GM12878 (cell line): Measurements from ENCODE around the gene EXOC4. TPM values are rescaled to one million over a fixed set of nuclear protein-coding genes. Genes with fewer than 3 reads are reported as not detected.

ENCODE experiments used
- ATAC-seq: fragments of 200-7000 bp; cut with Tn5 transposase; 3 replicates; pipeline ENCODE4 v1.9.1; 2020; ENCODE audit warnings: mild to moderate bottlenecking, moderate library complexity
- BruUV-seq: library from RNA; stranded (reverse); fragments of 400-500 nt; replicated peaks from 2 replicates; lab custom pipeline; 2021; lab: Mats Ljungman, UMichigan
- CTCF ChIA-PET: fragments of 300-600 bp; sonication (Branson Sonifier 250); formaldehyde crosslinking; extraction: SDS; loops from one replicate; lab custom pipeline; 2021; ENCODE audit warnings: inconsistent platforms; lab: Yijun Ruan, JAX
- POLR2A ChIA-PET: fragments of 350-600 bp; formaldehyde crosslinking; extraction: SDS; loops from one replicate; lab custom pipeline; 2021; ENCODE audit warnings: inconsistent platforms; lab: Charles Lee
- RAD21 ChIA-PET: fragments of 300-600 bp; sonication (Branson Sonifier 250); formaldehyde crosslinking; loops from one replicate; lab custom pipeline; 2023; ENCODE audit warnings: antibody characterized with exemption; ENCODE audit not compliant: unreplicated experiment; lab: Charles Lee
- SMC1A ChIA-PET: fragments of 300-600 bp; sonication (Branson Sonifier 250); formaldehyde crosslinking; loops from one replicate; lab custom pipeline; 2023; ENCODE audit not compliant: unreplicated experiment, uncharacterized antibody; lab: Charles Lee
- DNase-seq: peaks from one replicate; pipeline ENCODE4 v3.0.0-alpha.2; 2011; ENCODE audit warnings: low read depth, low spot score
- FAIRE-seq: peaks from 3 replicates; lab custom pipeline; 2011; peaks lifted over from hg19 to GRCh38; lab: Jason Lieb, UNC
- H2AFZ ChIP-seq: 2 replicates; pipeline ENCODE4 v1.6.0; 2011; ENCODE audit warnings: low read depth, low read length, control low read depth; ENCODE audit not compliant: control insufficient read depth
- H3K27ac ChIP-seq: 2 replicates; pipeline ENCODE4 v1.5.1; 2011; ENCODE audit warnings: control low read depth; ENCODE audit not compliant: control insufficient read depth, insufficient read depth
- H3K27me3 ChIP-seq, 2 experiments: replicated peaks in 1 of 2; 2 replicates each; pipeline versions ENCODE4 v1.6.0 to v1.6.1; 2011; ENCODE audit warnings: low read length in 1 of 2; ENCODE audit not compliant: control insufficient read depth in 2 of 2, insufficient read depth in 2 of 2
- H3K36me3 ChIP-seq, 2 experiments: 2 replicates each; pipeline ENCODE4 v1.5.1; 2011; ENCODE audit warnings: low read length in 1 of 2; ENCODE audit not compliant: control insufficient read depth in 2 of 2, insufficient read depth in 2 of 2
- H3K4me1 ChIP-seq: 2 replicates; pipeline ENCODE4 v1.6.1; 2011; ENCODE audit warnings: mild to moderate bottlenecking, low read length, moderate library complexity, mixed read lengths; ENCODE audit not compliant: control insufficient read depth, insufficient read depth
- H3K4me2 ChIP-seq: 2 replicates; pipeline ENCODE4 v1.6.0; 2011; ENCODE audit warnings: control low read depth; ENCODE audit not compliant: control insufficient read depth, insufficient read depth
- H3K4me3 ChIP-seq: fragments of 200-600 bp; sonication (generic); 2 replicates; pipeline ENCODE4 v1.5.1; 2016
- H3K79me2 ChIP-seq: 2 replicates; pipeline ENCODE4 v1.6.0; 2011; ENCODE audit warnings: low read length; ENCODE audit not compliant: control insufficient read depth, insufficient read depth
- H3K9ac ChIP-seq: 2 replicates; pipeline ENCODE4 v1.8.0; 2011; ENCODE audit warnings: low read length, control low read depth, mixed read lengths; ENCODE audit not compliant: control insufficient read depth, insufficient read depth
- H3K9me3 ChIP-seq: replicated peaks from 3 replicates; pipeline ENCODE4 v1.5.1; 2011; ENCODE audit warnings: mild to moderate bottlenecking, low read length; ENCODE audit not compliant: control insufficient read depth, insufficient read depth
- H4K20me1 ChIP-seq: 2 replicates; pipeline ENCODE4 v1.6.0; 2011; ENCODE audit not compliant: control insufficient read depth, insufficient read depth
- ATF7 ChIP-seq: fragments of 450-650 bp; IDR thresholded peaks from 2 replicates; pipeline ENCODE4 v1.6.1; 2016; ENCODE audit warnings: low read depth, mild to moderate bottlenecking
- DPF2 ChIP-seq: fragments of 450-650 bp; IDR thresholded peaks from 2 replicates; pipeline ENCODE4 v1.6.1; 2017; ENCODE audit warnings: mild to moderate bottlenecking
- EP300 ChIP-seq, 2 experiments: fragments of 150-350 bp in 1 of 2; IDR thresholded peaks; 2 replicates each; pipeline ENCODE4 v1.6.1; 2011 to 2012; ENCODE audit warnings: low read depth in 2 of 2, low read length in 2 of 2, borderline replicate concordance in 1 of 2, improper control_type of control experiment in 1 of 2, inconsistent platforms in 1 of 2; ENCODE audit not compliant: control insufficient read depth in 1 of 2
- KLF5 ChIP-seq: fragments of 450-650 bp; IDR thresholded peaks from 2 replicates; pipeline ENCODE4 v1.6.1; 2014; ENCODE audit warnings: mild to moderate bottlenecking; ENCODE audit not compliant: partially characterized antibody
- LARP7 ChIP-seq: fragments of 450-650 bp; IDR thresholded peaks from 2 replicates; pipeline ENCODE4 v1.6.1; 2017; ENCODE audit warnings: mild to moderate bottlenecking
- MTA2 ChIP-seq: fragments of 450-650 bp; IDR thresholded peaks from 2 replicates; pipeline ENCODE4 v1.6.1; 2016; ENCODE audit warnings: low read depth, mild to moderate bottlenecking, moderate library complexity
- NFYA ChIP-seq: IDR thresholded peaks from 2 replicates; pipeline ENCODE4 v1.6.1; 2011; ENCODE audit warnings: low read depth, mild to moderate bottlenecking, low read length, improper control_type of control experiment, borderline replicate concordance
- NR2C2 ChIP-seq: IDR thresholded peaks from 2 replicates; pipeline ENCODE4 v1.6.1; 2011; ENCODE audit warnings: borderline replicate concordance, low read depth; ENCODE audit not compliant: control insufficient read depth, insufficient read length
- PAX5 ChIP-seq: IDR thresholded peaks from 2 replicates; pipeline ENCODE4 v1.6.1; 2011; ENCODE audit warnings: low read depth, low read length, borderline replicate concordance
- RB1 ChIP-seq: fragments of 450-650 bp; formaldehyde crosslinking; IDR thresholded peaks from 2 replicates; pipeline ENCODE4 v1.6.1; 2017; ENCODE audit warnings: mild to moderate bottlenecking, borderline replicate concordance
- ZSCAN29 ChIP-seq: fragments of 450-650 bp; IDR thresholded peaks from 2 replicates; pipeline ENCODE4 v1.6.1; 2017; ENCODE audit warnings: mild to moderate bottlenecking, moderate library complexity
- WGBS: methylation state at CpG from one replicate; pipeline ENCODE4 v1.1.6; 2016; ENCODE audit warnings: low lambda C conversion rate; ENCODE audit not compliant: insufficient replicate concordance, insufficient coverage; ENCODE audit errors: missing lambda C conversion rate; 5-methylcytosine and 5-hydroxymethylcytosine counted together
- in situ Hi-C: fragments of 300-500 bp; cut with MboI; formaldehyde crosslinking; loops from 9 replicates; pipeline ENCODE4 v1.14.3; 2018; ENCODE audit warnings: mixed read lengths
- intact Hi-C: fragments of 100-400 bp; cut with micrococcal nuclease; formaldehyde crosslinking; loops from one replicate; pipeline ENCODE4 v1.14.2; 2022; ENCODE audit not compliant: unreplicated experiment
- polyA plus RNA-seq, 11 experiments: library from polyadenylated mRNA; depleted of rRNA in 4 of 11; unstranded in 6 of 11; stranded (reverse) in 5 of 11; fragments of >200 nt; fragmentation: Nextera tagmentation in 4 of 11; fragmentation: Illumina TruSeq in 1 of 11; extraction: Ambion mirVana in 4 of 11; extraction: Trizol in 1 of 11; gene quantifications; 1 replicate in 1 of 11; 2 replicates in 10 of 11; pipeline versions ENCODE4 v1.2.1 to v1.2.3, GENCODE V29; 2011 to 2016; ENCODE audit warnings: inconsistent platforms in 2 of 11, missing spikeins in 2 of 11, low read depth in 1 of 11
- total RNA-seq, 4 experiments: library from RNA; depleted of rRNA in 3 of 4; stranded (reverse); fragments of >200 nt in 3 of 4; fragmentation: Illumina TruSeq in 1 of 4; extraction: Trizol in 1 of 4; gene quantifications; 2 replicates each; pipeline versions ENCODE4 v1.2.1 to v1.2.3, GENCODE V29; 2013 to 2021
- TF ChIP-seq, protein P1 (sequence below): fragments of 450-650 bp; IDR thresholded peaks from 2 replicates; pipeline ENCODE4 v1.6.1; 2017; ENCODE audit warnings: mild to moderate bottlenecking, moderate library complexity
- TF ChIP-seq, protein P2 (sequence below): IDR thresholded peaks from 2 replicates; pipeline ENCODE4 v1.6.1; 2011; ENCODE audit warnings: low read depth, low read length, improper control_type of control experiment, borderline replicate concordance

EXOC4 gene
- total and polyA plus RNA-seq, 10 of the 15 experiments (the other 5 are each of a cell fraction or from before 2014, with no cell fraction given), result 13.2 to 44.5 (median 29.6) TPM

DNA sequence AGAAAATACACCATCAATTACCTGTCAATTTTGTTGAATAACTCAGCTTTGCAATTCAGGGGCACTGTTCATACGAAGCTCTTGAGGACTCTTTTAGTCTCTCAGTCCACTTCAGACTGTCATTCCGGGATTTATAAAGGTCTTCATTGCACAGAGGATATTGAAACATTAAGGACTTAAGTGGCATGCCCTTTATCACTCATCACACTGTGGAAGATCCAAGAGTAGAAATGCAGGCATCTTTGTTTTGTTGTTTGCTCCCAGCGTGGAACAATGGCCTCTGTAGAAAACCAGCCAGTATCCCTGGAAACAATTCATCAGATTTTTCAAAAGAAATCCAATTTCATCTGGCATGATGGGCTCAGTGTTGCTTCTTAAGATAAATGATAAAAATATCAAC is 808.0 kb downstream of the EXOC4 start:
- 79% methylated on average over 3 of the region's 3 CpGs for WGBS
- RAD21 ChIA-PET, result no interaction called here

More for the DNA sequence above, 808.0 kb downstream of the EXOC4 start:
- Histone ChIP-seq H3K4me2 (no peak overlapping the region), H3K27me3 (no peaks in the 10 kb centered on the region), H3K4me3 (no peak overlapping the region), H3K79me2 (no peaks in the 10 kb centered on the region), H3K9me3 (no peaks in the 10 kb centered on the region), H3K27ac (no peak overlapping the region), H3K36me3 (no peaks in the 10 kb centered on the region), H2AFZ (no peak overlapping the region), H4K20me1 (no peaks in the 10 kb centered on the region), H3K9ac (no peak overlapping the region), H3K4me1 (no peaks in the 10 kb centered on the region)
- CTCF ChIA-PET, result no interaction called here
- POLR2A ChIA-PET, result interaction anchor here (0.5 to 0.6 kb wide), 2 partner anchors 88 to 1592 kb away, joined by 3 read pairs; no protein-coding TSS in a partner anchor
- DNase-seq (no peak), FAIRE-seq (no peak), ATAC-seq (no peak)
- TF ChIP-seq PAX5 (no peak), NFYA (no peak), RB1 (no peak), MTA2 (no peak), EP300 (IDR thresholded peaks at IDR 0.05; ENCODE audit: borderline replicate concordance in 1 of 2, control insufficient read depth in 1 of 2, low read depth in 2 of 2, low read length in 2 of 2) (no peak), KLF5 (no peak), DPF2 (no peak), LARP7 (no peak), ZSCAN29 (no peak), ATF7 (no peak), NR2C2 (no peak)
- TF ChIP-seq, protein P1, sequence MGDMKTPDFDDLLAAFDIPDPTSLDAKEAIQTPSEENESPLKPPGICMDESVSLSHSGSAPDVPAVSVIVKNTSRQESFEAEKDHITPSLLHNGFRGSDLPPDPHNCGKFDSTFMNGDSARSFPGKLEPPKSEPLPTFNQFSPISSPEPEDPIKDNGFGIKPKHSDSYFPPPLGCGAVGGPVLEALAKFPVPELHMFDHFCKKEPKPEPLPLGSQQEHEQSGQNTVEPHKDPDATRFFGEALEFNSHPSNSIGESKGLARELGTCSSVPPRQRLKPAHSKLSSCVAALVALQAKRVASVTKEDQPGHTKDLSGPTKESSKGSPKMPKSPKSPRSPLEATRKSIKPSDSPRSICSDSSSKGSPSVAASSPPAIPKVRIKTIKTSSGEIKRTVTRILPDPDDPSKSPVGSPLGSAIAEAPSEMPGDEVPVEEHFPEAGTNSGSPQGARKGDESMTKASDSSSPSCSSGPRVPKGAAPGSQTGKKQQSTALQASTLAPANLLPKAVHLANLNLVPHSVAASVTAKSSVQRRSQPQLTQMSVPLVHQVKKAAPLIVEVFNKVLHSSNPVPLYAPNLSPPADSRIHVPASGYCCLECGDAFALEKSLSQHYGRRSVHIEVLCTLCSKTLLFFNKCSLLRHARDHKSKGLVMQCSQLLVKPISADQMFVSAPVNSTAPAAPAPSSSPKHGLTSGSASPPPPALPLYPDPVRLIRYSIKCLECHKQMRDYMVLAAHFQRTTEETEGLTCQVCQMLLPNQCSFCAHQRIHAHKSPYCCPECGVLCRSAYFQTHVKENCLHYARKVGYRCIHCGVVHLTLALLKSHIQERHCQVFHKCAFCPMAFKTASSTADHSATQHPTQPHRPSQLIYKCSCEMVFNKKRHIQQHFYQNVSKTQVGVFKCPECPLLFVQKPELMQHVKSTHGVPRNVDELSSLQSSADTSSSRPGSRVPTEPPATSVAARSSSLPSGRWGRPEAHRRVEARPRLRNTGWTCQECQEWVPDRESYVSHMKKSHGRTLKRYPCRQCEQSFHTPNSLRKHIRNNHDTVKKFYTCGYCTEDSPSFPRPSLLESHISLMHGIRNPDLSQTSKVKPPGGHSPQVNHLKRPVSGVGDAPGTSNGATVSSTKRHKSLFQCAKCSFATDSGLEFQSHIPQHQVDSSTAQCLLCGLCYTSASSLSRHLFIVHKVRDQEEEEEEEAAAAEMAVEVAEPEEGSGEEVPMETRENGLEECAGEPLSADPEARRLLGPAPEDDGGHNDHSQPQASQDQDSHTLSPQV, result no peak
- TF ChIP-seq, protein P2, sequence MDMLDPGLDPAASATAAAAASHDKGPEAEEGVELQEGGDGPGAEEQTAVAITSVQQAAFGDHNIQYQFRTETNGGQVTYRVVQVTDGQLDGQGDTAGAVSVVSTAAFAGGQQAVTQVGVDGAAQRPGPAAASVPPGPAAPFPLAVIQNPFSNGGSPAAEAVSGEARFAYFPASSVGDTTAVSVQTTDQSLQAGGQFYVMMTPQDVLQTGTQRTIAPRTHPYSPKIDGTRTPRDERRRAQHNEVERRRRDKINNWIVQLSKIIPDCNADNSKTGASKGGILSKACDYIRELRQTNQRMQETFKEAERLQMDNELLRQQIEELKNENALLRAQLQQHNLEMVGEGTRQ, result no peak
- no TSS peak for BruUV-seq
- in situ Hi-C loops, result no loop called here
- SMC1A ChIA-PET, result no interaction called here
- intact Hi-C loops, result no loop called here
